ENCODE data around the gene SLC6A12. TPM values are rescaled to one million over a fixed set of nuclear protein-coding genes. Genes with fewer than 3 reads are reported as not detected.

SLC6A12 gene
- total and polyA plus RNA-seq, 3 experiments from 2014 or later: 0.16 to 0.37 TPM; not detected in 1

DNA sequence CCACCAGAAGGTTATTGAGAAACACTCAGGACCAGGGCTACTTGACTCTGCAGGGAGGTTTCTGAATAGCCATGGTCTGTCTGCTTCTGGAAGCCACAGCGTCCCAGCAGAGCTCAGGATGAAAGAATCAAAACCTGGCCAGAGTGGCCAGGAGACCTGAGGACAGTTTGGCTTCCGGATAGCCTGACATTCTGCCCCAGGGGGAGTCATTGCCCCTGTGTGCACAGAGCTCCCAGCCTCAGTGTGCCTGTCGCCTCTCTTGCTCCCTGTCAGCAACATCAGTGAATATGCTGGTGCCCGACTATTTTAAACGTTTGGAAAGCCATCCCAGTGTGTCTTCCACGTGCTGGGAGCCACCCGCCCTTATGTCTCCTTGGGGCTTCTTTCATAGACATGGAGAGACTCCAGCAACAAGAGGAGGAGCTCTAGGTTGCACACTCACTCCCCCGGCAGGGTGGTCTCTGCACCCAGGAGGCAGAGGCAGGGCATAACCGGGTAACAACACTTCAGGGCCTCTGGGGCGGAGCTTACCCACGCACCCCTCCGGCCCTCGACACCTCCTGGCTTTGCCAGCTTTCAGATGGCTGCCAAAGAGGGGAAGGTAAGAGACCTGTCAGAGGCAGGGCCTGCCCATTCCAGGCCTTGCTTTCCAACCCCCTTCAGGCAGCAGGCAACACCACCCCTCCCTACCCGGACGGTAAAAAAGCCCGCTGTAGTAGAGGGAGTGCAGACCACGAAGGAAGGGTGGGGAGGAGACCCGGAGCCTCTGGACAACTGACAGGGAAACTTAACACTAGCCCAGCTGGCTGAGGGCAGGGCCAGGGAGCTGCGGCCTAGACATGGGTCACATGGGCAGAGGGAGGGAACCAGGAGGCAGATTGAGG, 19.0 kb upstream of the SLC6A12 start:
- Histone ChIP-seq H3K36me3 (ENCODE audit: insufficient read depth, low read length) (no peaks in the 10 kb centered on the region), H3K4me1 (ENCODE audit: insufficient read depth, low read length) (no peaks in the 10 kb centered on the region), H3K27me3 (ENCODE audit: insufficient read depth, low read length, poor library complexity, severe bottlenecking) (no peaks in the 10 kb centered on the region), H3K4me3 (ENCODE audit: low read length) (no peak overlapping the region), H3K9me3 (ENCODE audit: low read length) (no peaks in the 10 kb centered on the region), H3K27ac (ENCODE audit: low read depth, low read length) (no peak overlapping the region)
- Mint-ChIP-seq H3K4me3 (no peak overlapping the region), H3K4me1 (no peaks in the 10 kb centered on the region), H3K27me3 (peaks cover 11 to 30% of the 10 kb centered on the region in 2 donors), H3K27ac (peak overlapping the region in 1 of 8 donors; percentile 29), H3K36me3 (peaks cover 0 to 13% (median 0%) of the 10 kb centered on the region in 3 donors), H3K9me3 (peaks cover 8 to 25% (median 17%) of the 10 kb centered on the region in 5 donors)
- CTCF ChIA-PET: no interaction called here
- no peak for DNase-seq
- POLR2A ChIA-PET: no interaction called here

DNA sequence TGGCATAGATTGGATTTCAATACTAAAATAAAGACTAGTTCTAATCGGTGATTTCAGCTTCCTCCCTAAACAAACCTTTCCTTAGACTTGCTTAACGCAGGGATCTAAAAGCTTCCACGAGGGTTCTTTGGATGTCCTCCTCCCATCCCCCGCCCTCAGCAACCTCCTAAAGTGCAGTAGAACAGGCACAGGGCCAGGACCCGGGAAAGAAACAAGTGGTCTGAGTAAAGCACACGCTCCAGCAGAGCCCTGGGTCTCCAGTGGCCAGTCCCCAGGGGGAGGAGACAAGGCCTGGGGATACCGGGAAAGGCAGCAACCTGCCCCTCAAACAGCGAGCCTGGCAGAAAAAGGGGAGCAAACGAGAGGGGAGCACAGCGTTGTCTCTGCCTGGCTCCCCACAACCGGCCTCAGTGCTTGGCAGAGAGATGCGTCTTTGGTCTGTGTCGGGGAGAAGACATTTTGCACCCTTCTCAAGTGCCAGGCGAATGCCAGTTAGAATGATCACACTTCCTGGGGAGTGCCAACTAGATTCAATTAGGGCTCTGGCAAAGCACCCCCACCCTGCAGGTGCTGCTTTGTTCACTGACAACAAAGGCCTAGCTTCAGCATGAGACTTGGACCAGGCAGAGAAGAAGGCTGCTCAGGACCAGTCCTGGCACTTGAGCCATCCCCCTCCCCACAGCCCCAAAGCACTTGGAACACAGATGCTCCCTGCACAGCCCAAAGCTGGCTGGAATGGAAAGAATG, 17.1 kb upstream of the SLC6A12 start:
- H3K9me3 ChIP-seq (ENCODE audit: low read length): no peaks in the 10 kb centered on the region
- peaks cover 2 to 18% (median 10%) of the 10 kb centered on the region in 5 donors for H3K9me3 Mint-ChIP-seq
- H3K36me3 ChIP-seq (ENCODE audit: insufficient read depth, low read length): no peaks in the 10 kb centered on the region
- H3K4me1 Mint-ChIP-seq: no peaks in the 10 kb centered on the region
- no peak overlapping the region for H3K4me3 ChIP-seq (ENCODE audit: low read length)
- H3K27ac Mint-ChIP-seq: no peak overlapping the region
- peaks cover 10 to 25% of the 10 kb centered on the region in 2 donors for H3K27me3 Mint-ChIP-seq
- H3K27ac ChIP-seq (ENCODE audit: low read depth, low read length): no peak overlapping the region
- ChIA-PET CTCF (no interaction called here), POLR2A (no interaction called here)
- H3K27me3 ChIP-seq (ENCODE audit: insufficient read depth, low read length, poor library complexity, severe bottlenecking): no peaks in the 10 kb centered on the region
- no peak overlapping the region for H3K4me3 Mint-ChIP-seq
- DNase-seq: no peak
- peaks cover 0 to 7% (median 0%) of the 10 kb centered on the region in 3 donors for H3K36me3 Mint-ChIP-seq
- H3K4me1 ChIP-seq (ENCODE audit: insufficient read depth, low read length): no peaks in the 10 kb centered on the region

DNA sequence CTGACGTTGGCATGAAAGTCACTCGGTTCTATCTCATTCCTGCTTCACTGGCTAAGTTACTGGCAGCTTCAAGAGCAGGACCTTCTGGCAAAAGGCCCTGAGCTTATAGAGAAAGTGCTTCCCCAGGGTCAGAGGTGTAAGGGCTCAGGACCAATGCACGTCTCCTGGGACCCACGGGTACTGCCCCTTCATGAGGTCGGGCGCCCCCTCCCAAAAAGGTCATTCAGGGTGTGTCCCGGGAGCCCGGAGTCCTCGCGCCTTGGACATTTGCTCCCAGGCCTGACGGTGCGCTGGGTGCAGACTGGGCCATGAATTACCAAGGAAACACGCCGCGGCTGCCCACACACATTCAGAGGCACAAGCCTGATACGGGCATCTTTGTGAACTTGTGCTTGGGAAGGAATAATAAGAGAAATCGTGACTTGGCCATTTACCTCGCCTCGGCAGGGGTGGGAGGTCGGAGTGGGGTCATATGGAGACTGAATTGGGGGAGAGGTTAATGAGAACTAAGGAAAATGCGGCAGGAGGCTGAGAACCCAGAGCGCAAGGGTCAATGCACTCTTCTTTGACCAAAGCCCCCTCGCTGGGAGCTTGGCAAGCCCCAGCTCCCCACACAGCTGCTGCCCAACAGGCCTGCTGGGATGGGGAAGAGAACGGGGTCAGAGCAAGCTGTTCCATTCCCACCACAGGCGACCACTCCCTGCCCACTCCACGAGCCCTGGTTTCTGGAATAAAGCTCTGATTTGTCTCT, 15.7 kb upstream of the SLC6A12 start:
- Mint-ChIP-seq H3K27ac (peak overlapping the region in 1 of 8 donors; percentile 27), H3K9me3 (peaks cover 0 to 5% (median under 1%) of the 10 kb centered on the region in 5 donors), H3K27me3 (peaks cover 10 to 25% of the 10 kb centered on the region in 2 donors), H3K36me3 (no peaks in the 10 kb centered on the region), H3K4me1 (no peaks in the 10 kb centered on the region), H3K4me3 (no peak overlapping the region)
- Histone ChIP-seq H3K4me1 (ENCODE audit: insufficient read depth, low read length) (no peaks in the 10 kb centered on the region), H3K4me3 (ENCODE audit: low read length) (no peak overlapping the region), H3K36me3 (ENCODE audit: insufficient read depth, low read length) (no peaks in the 10 kb centered on the region), H3K27ac (ENCODE audit: low read depth, low read length) (no peak overlapping the region), H3K9me3 (ENCODE audit: low read length) (no peaks in the 10 kb centered on the region), H3K27me3 (ENCODE audit: insufficient read depth, low read length, poor library complexity, severe bottlenecking) (no peaks in the 10 kb centered on the region)
- CTCF ChIA-PET: no interaction called here
- POLR2A ChIA-PET: no interaction called here
- DNase-seq: no peak

DNA sequence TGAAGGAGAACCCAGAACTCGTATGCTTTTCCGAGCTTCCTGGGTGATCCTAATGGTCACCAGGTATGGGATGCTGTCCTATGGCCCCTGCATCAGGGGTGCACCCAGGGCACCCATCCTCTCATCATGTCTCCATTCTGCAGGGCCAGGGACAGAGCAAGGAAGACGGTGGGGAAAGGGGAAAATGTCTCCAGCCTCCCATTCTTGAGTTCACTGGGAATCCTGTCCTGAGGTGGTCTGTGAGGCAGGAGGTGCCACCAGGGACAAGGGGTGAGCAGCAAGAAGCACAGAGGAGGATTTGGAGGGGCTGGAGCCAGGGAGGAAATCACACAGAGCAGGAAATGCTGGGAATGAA, 14.9 kb upstream of the SLC6A12 start:
- Mint-ChIP-seq H3K9me3 (peaks cover 0 to 3% (median 0%) of the 10 kb centered on the region in 5 donors), H3K27ac (peak overlapping the region in 1 of 8 donors; percentile 7), H3K36me3 (no peaks in the 10 kb centered on the region), H3K4me1 (no peaks in the 10 kb centered on the region), H3K27me3 (peaks cover 10 to 25% of the 10 kb centered on the region in 2 donors), H3K4me3 (no peak overlapping the region)
- Histone ChIP-seq H3K4me1 (ENCODE audit: insufficient read depth, low read length) (no peaks in the 10 kb centered on the region), H3K36me3 (ENCODE audit: insufficient read depth, low read length) (no peaks in the 10 kb centered on the region), H3K27ac (ENCODE audit: low read depth, low read length) (no peak overlapping the region), H3K9me3 (ENCODE audit: low read length) (no peaks in the 10 kb centered on the region), H3K4me3 (ENCODE audit: low read length) (no peak overlapping the region), H3K27me3 (ENCODE audit: insufficient read depth, low read length, poor library complexity, severe bottlenecking) (no peaks in the 10 kb centered on the region)
- POLR2A ChIA-PET: no interaction called here
- CTCF ChIA-PET: no interaction called here
- DNase-seq: no peak

DNA sequence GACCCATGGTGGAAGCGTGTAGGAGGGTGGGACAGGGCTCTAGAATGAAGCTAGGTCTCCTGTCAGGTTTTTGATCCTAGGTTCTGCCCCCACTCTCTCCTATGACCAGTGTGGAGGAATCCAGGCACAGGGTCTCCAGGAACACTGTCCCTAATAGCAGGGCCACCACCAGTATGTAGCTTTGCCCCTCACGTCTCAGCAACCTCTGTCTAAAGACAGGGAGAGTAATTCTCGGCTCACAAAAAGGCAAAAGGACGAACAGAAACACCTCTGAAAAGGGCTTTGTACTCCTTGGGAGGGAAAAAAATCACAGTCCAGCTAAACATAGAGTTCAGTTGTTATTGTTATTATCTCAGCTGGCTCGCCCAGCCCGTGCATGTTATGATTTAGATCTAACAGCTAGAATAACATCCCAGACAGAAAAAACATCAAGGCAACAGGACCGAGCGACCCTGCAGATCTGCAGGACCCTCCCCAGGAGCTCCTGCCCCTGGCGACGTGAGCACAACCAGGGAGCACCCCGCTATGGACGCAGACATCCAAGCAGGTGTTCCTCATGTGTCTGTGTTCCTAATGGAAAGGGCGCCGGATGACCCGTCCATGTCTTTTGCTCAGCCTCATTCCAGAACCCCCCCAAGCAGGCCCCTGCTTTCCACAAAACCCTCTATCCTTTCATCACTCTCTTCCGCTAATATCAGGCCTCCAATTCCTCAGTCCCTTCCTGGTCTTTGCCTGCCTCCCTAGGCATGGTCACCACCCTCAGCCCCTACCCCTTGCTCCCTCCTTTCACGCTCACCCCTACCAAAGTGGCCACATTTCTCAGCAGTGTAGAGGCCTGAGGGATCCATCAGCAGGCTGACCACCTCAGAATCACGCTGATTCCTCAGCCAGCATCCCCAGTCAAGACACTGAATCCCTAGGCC, 14.2 kb upstream of the SLC6A12 start:
- Histone ChIP-seq H3K4me1 (ENCODE audit: insufficient read depth, low read length) (no peaks in the 10 kb centered on the region), H3K27ac (ENCODE audit: low read depth, low read length) (no peak overlapping the region), H3K9me3 (ENCODE audit: low read length) (no peaks in the 10 kb centered on the region), H3K4me3 (ENCODE audit: low read length) (no peak overlapping the region), H3K27me3 (ENCODE audit: insufficient read depth, low read length, poor library complexity, severe bottlenecking) (no peaks in the 10 kb centered on the region), H3K36me3 (ENCODE audit: insufficient read depth, low read length) (no peaks in the 10 kb centered on the region)
- DNase-seq: no peak
- Mint-ChIP-seq H3K9me3 (no peaks in the 10 kb centered on the region), H3K4me3 (no peak overlapping the region), H3K36me3 (no peaks in the 10 kb centered on the region), H3K27ac (no peak overlapping the region), H3K27me3 (peaks cover 6 to 25% of the 10 kb centered on the region in 2 donors), H3K4me1 (no peaks in the 10 kb centered on the region)
- ChIA-PET POLR2A (no interaction called here), CTCF (no interaction called here)

DNA sequence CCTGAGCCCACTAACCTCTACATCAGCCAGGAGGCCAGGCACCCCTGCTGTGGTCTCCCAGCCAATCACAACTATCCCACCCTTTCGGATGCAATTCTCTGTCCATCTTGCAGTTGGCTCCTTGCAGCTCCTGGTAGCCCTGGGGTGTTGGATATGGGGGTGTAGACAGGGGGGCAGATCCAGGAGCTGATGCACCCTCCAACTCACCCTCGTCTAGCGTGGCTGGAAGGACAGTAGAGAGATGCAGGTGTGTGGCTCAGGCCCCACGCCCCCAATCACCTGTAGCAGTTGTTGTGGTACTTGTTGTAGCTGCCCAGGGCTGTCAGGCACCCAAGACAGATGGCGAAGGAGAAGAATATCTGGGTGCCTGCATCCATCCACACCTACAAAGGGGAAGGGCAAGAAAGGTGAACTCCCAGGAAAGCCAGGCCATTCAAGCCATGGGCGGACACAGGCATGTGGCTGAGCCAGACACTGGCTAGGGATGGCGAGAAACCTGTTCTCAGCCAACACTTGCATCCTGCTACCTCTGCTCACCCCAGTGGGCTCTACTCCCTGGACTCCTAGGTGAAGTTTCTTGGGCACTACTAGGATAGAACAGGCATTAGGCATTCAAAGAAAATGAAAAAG, 13.4 kb upstream of the SLC6A12 start:
- no peak overlapping the region for H3K27ac Mint-ChIP-seq
- Histone ChIP-seq H3K4me1 (ENCODE audit: insufficient read depth, low read length) (no peaks in the 10 kb centered on the region), H3K27ac (ENCODE audit: low read depth, low read length) (no peak overlapping the region), H3K27me3 (ENCODE audit: insufficient read depth, low read length, poor library complexity, severe bottlenecking) (no peaks in the 10 kb centered on the region), H3K9me3 (ENCODE audit: low read length) (no peaks in the 10 kb centered on the region), H3K4me3 (ENCODE audit: low read length) (no peak overlapping the region), H3K36me3 (ENCODE audit: insufficient read depth, low read length) (no peaks in the 10 kb centered on the region)
- H3K4me3 Mint-ChIP-seq: no peak overlapping the region
- no peaks in the 10 kb centered on the region for H3K36me3 Mint-ChIP-seq
- H3K4me1 Mint-ChIP-seq: no peaks in the 10 kb centered on the region
- peaks cover 5 to 28% of the 10 kb centered on the region in 2 donors for H3K27me3 Mint-ChIP-seq
- no peaks in the 10 kb centered on the region for H3K9me3 Mint-ChIP-seq
- ChIA-PET POLR2A (no interaction called here), CTCF (no interaction called here)
- no peak for DNase-seq

DNA sequence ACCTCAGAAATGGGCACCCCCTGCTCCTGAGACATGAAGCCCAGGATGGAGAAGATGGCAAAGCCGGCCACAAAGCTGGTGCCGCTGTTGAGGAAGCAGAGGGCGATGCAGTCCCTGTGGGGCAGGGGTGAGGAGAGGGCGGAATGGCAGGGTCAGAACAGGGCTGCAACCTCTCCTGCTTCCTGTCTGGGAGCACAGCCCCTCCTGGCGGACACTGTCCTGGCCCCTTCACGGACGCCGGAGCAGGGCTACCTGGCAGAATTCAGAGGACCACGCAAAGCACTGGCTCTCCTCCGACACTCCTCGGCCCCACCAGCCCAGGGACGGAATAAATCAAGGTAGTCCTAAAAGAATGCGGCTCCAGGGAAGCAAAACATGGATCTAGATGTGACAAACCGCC, 12.4 kb upstream of the SLC6A12 start:
- H3K27me3 Mint-ChIP-seq: peaks cover 3 to 28% of the 10 kb centered on the region in 2 donors
- Histone ChIP-seq H3K4me1 (ENCODE audit: insufficient read depth, low read length) (no peaks in the 10 kb centered on the region), H3K9me3 (ENCODE audit: low read length) (no peaks in the 10 kb centered on the region), H3K27me3 (ENCODE audit: insufficient read depth, low read length, poor library complexity, severe bottlenecking) (no peaks in the 10 kb centered on the region), H3K36me3 (ENCODE audit: insufficient read depth, low read length) (no peaks in the 10 kb centered on the region), H3K27ac (ENCODE audit: low read depth, low read length) (no peak overlapping the region), H3K4me3 (ENCODE audit: low read length) (no peak overlapping the region)
- H3K36me3 Mint-ChIP-seq: no peaks in the 10 kb centered on the region
- peak overlapping the region in 1 of 8 donors; percentile 75 for H3K27ac Mint-ChIP-seq
- H3K4me1 Mint-ChIP-seq: no peaks in the 10 kb centered on the region
- POLR2A ChIA-PET: no interaction called here
- CTCF ChIA-PET: no interaction called here
- no peak for DNase-seq
- no peak overlapping the region for H3K4me3 Mint-ChIP-seq
- H3K9me3 Mint-ChIP-seq: no peaks in the 10 kb centered on the region
